GM21367 (cell line): Measurements from ENCODE around the gene NTRK3.

ENCODE experiments used
- ATAC-seq: cut with Tn5 transposase; IDR thresholded peaks from one replicate; pipeline ENCODE4 v1.9.1; 2021; ENCODE audit not compliant: unreplicated experiment

The NTRK3 gene

DNA sequence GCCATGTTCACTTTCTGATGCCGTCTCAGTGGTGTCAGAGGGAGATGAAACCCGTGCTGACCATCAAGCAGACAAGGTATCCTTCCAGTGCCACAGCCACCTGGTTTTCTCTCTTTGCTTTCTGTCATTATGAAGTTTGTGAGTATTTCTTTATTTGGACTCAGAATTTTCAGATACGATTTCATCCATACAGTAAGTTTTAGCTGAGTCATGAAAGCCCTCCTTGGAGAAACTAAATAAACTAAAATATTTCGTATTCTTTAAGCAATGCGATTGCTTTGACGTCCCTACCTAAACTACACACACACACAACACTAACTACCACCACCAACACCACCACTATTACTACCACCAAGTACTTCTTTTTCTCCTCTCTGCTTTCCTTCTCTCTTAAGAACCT is 350.1 kb downstream of the NTRK3 start:
- no peak for ATAC-seq

DNA sequence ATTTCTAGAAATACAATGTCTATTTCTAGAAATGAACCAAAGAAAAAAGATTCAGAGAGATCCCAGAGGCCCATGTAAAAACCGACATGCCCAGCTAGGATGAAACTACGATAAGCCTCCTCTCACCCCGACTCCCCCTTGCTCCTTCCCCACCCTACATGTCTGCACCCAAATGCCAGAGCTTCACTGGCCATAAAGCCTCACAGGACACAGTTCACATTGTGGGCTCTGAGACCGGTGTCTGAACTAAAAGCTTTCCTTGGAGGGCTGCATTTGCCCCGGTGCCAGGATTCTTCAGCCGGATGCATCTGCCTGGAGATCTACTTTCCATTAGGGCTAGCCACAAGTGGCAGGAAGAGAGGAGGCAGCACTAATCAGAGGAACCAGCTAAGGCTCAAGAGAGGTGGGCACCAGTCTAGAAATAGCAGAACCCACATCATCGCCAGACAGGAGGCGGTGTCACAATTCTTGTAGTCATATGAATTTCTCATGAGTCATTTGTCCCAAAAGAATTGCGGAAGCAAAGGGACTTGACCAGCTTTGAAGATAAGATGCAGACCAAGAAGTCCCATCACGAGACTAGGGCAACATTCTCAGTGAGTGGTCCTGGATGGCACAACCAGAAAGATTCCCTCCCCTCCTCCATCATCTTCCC is 353.6 kb downstream of the NTRK3 start:
- no peak for ATAC-seq

DNA sequence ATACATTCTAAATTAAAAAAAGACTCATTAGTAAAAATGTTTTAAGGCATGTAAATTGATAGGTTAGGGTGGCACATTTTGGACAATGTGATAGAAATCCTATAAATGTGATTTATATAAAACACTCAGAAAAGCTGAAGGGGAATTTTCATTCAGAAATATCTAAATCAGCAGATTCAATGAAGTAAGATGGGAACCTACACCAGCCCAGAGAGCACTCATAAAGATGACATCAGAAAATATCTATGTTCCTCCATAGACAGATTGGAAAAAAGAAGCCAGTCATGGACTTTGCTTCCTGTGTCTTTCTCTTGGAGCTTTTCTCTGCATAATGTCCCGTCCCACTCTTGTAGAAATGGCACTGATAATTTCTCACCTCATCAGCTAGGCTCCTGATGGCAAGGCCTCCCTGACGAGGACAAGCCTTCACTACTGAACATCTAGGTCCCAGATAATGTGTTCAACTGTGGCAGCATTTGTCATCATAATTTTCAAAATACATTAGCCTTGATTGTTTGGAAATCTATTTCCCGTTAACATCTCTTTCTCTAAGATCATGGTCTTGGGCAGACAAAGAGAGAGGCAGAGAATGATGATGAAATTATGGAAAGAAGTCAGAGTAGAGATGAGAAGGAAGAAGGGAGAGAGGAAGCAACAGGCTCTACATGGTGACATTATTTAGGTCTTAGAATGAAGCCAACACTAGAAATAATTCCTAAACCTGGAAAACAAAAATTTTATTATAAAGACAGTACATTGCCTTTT is 354.4 kb downstream of the NTRK3 start:
- no peak for ATAC-seq

DNA sequence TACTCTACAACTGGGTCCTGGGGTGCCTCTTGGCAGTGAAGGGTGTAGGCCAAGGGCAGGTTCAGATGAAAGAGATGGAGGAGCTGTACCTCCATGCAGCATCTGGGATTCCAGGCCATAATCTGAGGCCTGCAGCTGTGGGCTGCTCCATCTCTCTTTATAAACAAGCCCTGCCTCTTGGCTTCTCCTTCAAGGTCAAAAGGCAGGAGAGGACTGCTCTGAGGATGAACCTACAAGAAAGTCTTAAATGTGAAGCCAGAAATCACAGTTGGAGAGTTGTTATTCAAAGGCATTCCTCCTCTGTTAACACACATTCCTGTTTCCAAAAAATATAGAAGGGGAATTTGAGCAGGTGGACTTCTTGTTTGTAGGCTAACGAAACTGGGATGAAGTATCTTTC is 355.5 kb downstream of the NTRK3 start:
- no peak for ATAC-seq

DNA sequence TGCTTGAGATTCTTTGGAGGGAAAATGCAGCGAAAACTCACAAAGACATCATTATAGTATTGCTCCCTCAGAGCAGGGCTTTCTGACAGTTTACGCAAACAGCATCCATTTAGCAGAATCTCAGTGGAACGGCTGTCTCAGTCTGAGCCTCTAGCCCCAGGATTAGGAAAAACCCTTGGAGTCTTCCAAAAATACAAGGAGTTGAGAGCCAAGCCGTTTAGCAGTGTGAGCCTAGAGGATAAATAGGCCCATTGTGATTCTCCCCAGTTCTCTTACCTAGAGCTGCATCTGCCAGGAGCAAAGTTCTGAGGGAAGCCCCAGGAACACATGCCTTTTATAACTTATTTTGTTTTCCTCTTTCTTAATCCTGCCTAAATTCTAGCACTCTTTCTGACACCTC is 359.6 kb downstream of the NTRK3 start:
- no peak for ATAC-seq

DNA sequence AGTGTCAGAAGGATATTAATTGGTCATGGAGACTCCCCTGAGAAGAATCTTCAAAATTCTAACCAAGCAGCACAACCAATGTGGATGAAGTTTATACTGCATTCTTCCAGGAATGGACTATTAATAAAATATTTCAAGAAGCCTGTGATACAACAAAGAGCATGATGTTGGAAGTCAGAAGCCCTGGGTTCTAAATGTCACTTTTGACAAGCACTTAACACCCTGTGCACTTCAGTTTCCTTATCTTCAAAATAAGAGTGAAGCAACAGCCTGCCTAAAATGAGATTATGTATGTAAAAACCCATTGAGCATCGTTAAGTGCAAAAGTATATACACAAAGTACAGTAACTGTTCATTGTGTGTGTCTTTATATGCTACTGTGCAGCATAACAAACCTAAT is 369.4 kb downstream of the NTRK3 start:
- no peak for ATAC-seq

DNA sequence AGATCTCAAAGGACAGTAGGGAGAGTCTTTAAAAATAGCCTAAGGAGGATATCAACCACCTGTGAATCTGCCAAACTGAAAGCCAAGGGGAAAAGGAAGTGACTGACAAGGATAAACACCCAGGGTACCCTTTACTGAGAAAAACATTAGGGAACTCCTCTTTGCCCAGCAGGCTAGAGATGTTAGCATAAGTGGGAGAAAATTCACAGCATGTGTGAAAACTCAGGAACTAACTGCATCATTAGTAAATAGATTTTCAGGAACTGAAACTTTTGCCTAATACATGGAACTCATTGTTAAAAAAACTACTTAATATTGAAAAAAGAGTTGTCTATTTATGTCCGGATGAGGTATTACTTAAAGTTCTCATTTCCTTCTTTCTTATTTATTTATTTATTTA is 375.5 kb downstream of the NTRK3 start:
- no peak for ATAC-seq

DNA sequence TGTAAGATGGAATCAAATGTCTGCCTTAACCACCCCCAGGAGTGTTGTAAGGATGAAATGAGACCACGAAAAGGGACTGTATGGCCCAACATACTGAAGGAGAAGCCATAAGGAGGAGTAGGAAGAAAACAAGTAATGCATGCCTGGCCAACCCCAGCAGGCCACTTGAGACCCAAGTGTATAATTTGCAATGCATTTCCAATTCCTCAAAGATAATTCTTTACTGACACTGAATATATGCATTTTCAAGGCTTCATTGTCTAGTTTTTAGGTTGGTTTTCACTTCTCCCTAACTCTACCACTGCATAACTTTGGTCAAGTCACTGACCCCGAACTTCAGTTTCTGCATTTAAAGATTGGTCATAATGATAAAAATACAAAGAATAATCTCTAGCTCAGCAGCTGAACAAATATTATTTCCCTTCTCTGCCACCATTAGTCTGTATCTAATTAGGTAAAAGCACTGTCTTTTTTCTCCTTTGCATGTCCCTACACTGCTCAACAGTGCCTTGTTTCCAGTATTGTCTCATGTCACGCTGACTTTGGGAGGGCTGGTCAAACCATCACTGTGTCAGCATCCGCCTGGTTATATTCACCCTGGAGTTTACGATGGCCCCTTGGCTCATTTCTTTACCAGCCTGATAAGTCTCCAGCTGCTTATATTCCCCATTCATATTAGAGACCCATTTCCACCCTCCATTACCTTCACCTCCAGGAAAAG is 378.6 kb downstream of the NTRK3 start:
- ATAC-seq: no peak

DNA sequence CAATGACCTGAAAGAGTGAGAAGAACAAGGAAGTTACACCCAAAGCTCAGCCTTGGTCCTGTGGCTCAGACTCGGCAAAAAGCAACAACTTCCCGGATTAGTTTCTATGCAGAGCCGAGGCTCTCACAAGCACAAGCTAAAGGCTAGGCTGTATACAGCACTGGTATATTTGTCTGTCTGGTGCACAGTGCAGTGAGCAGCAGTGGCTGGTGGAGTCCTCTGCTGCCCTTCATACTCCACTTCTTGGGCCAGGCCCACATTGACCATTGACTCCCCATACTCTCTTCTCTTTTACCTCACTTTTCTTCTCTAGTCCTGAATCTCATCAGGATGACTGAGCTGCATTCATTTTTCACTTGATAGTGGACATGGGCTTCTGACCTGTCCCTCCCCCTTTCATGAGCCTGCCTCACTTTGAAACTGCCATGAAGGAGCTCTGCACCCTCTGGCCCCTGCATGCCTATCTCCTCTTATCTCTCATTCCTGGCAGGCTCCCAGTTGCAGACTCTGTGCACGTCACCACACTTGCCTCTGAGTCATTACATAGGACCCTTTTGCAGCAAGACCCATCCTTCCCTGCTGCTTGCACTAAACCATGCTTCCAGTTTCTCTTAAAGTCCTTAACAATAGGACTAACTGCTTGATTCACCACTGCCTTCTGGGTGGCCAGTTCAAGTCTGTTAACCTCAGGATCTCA is 379.3 kb downstream of the NTRK3 start:
- no peak for ATAC-seq

DNA sequence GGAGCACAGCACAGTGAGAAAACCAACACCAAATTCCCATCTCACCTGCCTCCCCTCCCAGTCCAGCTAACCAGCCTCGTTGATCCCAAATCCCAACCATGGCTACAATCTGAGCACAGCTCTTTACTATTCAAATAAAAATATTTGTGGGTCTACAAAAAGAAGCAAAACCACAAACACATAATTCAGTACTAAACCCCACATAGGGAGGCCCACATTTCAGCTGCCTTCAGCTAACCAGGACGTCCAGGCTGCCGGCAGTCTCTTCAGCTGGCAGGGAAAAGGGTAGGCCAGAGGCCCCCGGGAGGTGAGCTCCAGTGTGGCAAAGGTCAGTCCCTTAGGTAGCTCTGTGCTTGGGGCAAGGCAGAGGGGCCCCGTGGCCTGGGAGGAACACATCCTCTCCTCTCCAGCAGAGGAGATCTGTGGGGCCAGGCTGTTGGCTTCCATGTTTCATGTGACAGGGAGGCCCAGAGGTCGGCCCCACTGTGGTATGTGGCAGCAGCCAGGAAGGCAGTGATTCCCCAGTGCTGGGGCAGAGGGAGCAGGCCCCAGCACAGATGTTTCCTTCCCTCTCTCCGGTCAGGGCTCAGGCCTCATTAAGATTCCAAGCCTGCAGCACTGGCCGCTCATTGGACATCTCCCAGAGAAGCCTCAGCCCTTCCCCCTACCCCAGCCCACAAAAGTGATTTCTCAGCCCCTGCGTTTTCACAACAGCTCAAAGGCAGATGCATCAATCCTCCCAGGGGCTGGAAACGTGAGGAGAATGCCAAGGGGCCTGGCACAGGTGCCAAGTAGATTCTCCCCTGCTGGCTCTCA is 381.4 kb downstream of the NTRK3 start:
- no peak for ATAC-seq

DNA sequence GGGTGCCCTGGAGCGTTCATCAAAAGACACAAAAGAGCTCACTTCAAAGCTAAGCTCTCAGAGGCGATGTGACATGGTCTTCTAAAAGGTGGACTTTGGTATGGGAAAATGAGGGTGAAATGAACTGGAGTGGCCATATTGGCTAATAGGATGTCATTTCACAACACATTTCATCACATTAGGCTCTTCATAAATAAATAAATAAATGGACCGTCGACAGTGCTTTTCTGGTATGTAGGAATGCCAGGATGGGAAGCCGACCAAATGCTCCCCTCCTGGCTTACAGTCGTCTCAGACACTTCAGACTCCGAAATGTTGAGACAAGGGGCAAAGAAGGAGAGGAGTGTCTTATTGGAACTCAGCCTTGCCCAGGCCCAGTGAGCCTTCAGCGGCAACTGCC is 383.0 kb downstream of the NTRK3 start:
- no peak for ATAC-seq

DNA sequence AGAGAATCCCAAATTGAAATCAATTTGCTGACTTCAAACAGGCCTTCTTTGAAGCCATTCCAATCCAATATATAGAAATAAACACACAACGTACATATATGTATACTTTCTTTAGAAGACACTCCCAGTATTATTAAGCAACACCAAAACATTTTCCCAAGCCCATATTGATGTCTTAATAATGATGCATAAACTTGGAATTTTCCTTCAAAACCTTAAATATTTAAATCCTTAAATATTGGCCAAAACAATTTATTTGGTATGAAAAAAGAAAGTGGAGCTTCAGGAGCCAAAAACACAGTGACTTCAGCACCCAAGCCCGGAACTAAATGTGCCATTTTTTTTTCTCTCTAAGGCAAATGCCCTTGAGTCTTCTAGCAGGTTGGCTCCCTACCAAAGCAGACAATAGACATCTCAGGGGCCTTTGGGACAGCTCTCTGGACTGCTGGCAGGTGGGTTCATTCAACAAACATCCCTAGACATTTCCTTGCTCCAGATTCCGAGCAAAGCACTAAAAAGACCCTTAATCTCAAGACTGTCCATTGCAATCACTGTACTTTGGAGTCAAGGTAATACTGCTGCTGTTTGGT is 384.7 kb downstream of the NTRK3 start:
- ATAC-seq: no peak

DNA sequence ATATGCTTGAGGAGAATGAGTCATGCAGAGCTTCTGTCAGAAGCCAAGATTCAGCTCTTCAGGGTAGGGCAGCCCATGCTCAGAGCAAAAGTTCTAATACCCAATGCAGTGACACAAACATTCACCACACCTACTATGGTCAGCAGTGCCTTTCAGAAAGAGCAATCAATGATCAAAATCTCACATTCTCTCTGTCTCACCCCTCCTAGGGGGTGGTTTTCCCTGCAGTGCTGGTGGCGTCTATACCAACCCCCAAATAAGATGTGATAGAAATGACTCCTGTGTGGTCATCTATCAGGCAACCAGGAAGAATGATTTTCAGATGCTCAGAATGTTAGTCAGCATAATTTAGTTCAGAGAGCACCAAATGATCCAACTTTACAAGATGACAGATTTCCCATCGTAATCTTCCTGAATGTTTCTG is 385.3 kb downstream of the NTRK3 start:
- no peak for ATAC-seq

DNA sequence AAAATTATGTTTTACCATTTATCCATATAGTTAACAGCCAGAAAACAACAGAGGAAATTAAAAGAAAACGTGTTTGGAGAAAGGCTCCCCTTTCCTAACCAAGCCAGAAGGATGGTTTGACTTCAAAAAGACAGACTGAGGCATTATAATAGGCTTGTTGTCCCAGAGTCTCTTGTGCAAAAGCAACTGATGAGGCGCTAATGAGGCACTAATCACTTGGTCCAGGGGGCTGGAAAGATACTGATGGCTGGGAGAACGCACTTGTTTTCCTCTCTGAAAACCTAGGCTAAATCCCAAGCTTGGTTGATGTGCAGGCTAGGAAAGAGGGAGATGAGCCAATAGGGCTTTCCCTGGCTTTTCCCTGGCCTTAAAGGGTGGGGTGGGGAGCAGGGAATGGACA is 389.6 kb downstream of the NTRK3 start:
- no peak for ATAC-seq

DNA sequence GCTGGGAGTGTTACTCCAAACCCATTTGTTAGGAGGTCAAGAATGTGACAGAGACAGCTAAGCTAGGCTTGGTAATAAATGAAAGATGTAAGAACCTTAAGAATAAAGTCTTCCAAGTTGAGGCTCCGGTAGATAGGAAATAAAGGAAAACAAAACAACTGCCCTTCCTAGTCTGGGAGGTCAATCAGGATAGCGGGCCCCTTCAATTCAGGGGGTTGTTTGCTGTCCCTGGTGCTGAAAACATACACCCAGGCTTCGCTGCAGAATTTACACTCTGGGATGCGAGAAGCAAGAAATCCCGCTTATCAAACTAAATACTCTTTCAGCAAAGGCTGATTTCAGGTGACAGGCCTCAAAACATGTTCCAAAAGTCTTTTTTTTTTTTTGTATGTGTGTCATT is 393.4 kb downstream of the NTRK3 start:
- ATAC-seq: no peak

DNA sequence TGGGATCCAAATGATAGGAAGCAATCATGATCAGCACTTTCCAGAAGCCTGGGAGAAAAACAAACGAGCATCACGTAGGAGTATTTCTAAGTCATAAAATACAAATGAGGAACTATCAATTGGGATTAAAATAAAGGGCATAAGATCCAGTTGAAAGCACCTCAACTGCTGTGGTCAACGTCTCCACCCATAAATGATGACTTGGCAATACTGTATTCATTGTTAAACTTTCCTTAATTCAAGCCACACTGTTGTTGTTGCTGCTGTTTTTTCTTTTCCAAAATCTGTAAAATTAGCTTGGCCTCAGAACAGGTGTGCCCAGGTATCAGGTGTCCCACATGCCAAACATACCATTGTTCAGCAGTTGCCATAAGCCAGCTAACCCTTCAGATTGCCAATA is 395.8 kb downstream of the NTRK3 start:
- no peak for ATAC-seq

DNA sequence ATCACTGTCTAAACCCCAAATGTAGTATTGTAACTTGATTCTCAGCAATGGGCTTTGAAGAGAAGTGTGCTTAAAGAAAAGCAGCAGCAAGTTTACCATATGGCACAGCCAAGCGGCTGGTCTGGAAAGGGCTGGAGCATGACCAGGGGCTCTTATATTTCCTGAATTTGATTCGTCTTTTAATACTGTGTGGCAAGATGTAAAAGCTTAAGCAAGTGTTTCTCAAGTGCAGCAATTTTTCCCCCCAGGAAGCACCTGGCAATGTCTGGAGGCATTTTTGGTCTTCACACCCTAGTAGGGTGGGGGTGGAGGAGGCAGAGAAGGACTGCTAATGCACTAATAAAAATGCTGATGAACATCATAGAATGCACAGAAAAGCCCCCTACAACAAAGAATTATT is 397.9 kb downstream of the NTRK3 start:
- no peak for ATAC-seq

DNA sequence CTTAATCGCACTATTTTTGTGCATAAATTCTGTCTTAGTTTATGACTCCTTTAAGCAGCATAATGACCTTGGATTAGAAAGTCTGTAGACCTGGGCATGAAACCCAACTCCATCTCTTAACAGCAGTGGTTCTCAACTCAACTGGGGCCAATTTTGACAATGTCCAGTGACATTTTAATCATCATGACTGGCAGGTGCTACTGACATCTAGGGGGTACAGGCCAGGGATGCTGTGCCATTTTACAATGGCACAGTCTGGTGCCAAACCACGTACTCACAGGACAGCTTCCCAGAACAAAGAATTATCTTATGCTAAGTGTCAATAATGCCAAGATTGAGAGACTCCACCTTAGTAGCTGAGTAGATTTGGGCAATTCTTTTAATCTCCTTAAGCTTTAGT is 405.0 kb downstream of the NTRK3 start:
- ATAC-seq: no peak

DNA sequence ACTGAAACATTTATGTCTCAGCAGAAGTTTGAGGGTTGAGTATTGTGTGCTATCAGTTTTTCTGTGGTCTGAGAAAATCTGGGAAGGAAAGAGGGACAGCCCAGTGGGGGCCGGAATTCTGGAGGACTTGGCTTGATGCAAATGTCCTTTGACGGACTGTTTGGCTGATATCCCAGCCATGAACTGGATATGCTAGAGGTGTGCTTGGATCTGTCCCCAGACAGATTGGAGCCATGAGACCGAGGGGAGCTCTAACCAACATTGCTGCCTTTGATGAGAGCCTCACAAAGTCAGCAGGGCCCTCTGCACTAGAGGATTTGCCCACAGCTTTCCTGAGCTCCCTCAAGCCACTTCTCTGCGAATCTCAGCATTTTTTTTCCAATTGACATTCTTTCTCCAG is 405.6 kb downstream of the NTRK3 start:
- no peak for ATAC-seq

DNA sequence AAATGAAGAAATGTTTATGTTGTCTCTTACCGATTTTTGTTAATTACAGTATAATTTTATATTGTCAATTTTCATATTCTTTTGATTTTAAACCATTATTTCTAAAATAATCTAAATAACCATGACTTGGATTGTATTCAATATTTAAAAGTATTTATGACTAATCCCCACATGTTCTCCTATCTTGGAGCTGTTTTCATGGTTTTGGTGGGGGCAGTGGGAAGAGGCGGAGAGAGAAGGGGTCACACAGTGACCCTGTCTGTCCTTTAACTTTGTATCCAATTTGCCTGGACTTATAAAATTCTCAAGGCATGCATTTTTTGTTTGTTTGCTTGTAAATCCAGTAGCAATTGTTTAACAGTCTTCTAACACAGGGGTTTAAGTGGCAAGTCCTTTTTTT is 407.4 kb downstream of the NTRK3 start:
- no peak for ATAC-seq
